BE2C (cell line): ENCODE results near the gene ANKRD44.
A peak's percentile ranks its signal among the peaks of the same experiment; 100 is the strongest.

Experiments used
- DNase-seq: peaks from one replicate; pipeline ENCODE4 v3.0.0-alpha.2; 2020
- H3K27me3 ChIP-seq: fragments of 250-450 bp; sonication (Bioruptor Pico); 2 replicates; pipeline ENCODE4 v1.5.1; 2020; ENCODE audit warnings: mild to moderate bottlenecking
- H3K36me3 ChIP-seq: fragments of 250-450 bp; sonication (Bioruptor Pico); 2 replicates; pipeline ENCODE4 v1.5.1; 2020; ENCODE audit warnings: mild to moderate bottlenecking
- H3K4me1 ChIP-seq: fragments of 250-450 bp; sonication (Bioruptor Pico); 2 replicates; pipeline ENCODE4 v1.5.1; 2020
- H3K4me3 ChIP-seq: 2 replicates; pipeline ENCODE4 v1.5.1; 2011; ENCODE audit warnings: low read depth, low read length
- H3K9me3 ChIP-seq: fragments of 250-450 bp; sonication (Bioruptor Pico); 2 replicates; pipeline ENCODE4 v1.5.1; 2020
- CTCF ChIP-seq: IDR thresholded peaks from 2 replicates; pipeline ENCODE4 v1.5.1; 2012; ENCODE audit warnings: mild to moderate bottlenecking, low read depth, low read length

The ANKRD44 gene

DNA sequence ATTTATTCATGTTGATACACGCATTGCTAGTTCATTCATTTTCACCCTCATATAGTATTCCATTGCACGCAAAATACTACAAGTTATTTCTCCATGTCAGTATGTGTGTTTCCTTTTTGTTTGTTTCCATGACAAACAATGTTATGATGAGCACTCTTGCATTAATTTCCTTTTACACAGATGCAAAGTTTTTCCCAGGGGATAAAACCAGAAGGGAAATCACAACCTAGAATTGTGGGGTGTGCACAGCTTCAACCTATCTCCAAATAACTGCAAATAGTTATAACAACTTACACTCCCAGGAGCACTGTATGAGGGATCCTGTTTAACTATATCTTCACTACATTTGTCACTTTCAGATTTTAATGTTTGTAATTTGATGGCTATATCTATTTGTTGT, 87.1 kb downstream of the ANKRD44 start:
- Histone ChIP-seq H3K9me3 (no peaks in the 10 kb centered on the region), H3K4me1 (no peaks in the 10 kb centered on the region), H3K36me3 (no peaks in the 10 kb centered on the region), H3K4me3 (no peak overlapping the region), H3K27me3 (no peaks in the 10 kb centered on the region)
- no peak for DNase-seq
- TF ChIP-seq CTCF = no peak

GRCh38 chr2:197219636-197220035, 90.9 kb downstream of the ANKRD44 start:
- TF ChIP-seq CTCF = no peak
- Histone ChIP-seq H3K4me1 (peaks cover 8% of the 10 kb centered on the region), H3K9me3 (no peaks in the 10 kb centered on the region), H3K4me3 (no peak overlapping the region), H3K36me3 (no peaks in the 10 kb centered on the region), H3K27me3 (no peaks in the 10 kb centered on the region)
- DNase-seq = no peak

- no peaks in the 10 kb centered on the region for H3K27me3 ChIP-seq
- no peaks in the 10 kb centered on the region for H3K36me3 ChIP-seq
- TF ChIP-seq CTCF = no peak
- no peaks in the 10 kb centered on the region for H3K9me3 ChIP-seq
- peaks cover 8% of the 10 kb centered on the region for H3K4me1 ChIP-seq
- no peak overlapping the region for H3K4me3 ChIP-seq
- DNase-seq = no peak
These were observed 93.0 kb downstream of the ANKRD44 start for GRCh38 chr2:197217541-197217940.

DNA sequence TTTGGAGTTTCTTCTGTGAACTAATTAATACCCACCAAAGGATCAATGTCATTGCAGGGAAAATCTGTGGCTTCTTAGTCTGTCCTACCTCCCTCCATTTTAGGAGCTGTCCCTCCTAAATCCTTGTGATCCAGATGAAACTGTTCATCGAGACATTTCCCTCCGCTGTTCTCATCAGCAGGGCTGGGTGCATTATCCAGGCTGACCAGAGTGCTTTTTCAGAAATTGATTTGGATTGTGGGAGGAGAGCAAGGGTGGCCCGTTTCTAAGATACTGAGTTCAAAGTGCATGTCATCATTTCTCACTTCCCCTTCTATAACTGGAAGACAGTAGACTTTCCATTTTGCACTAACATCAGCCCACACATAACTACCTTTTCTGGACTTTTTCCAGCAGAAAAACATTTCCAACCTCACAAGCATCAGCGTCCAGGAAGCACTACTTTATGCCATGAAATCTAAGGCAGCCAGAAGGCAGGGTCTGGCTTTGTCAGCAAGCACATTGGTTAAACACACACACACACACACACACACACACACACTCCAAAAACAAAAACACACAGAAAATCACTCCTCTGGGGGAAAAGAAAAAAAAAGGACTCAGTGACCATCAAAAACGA, 94.1 kb downstream of the ANKRD44 start:
- H3K27me3 ChIP-seq = no peaks in the 10 kb centered on the region
- H3K4me3 ChIP-seq = peak overlapping the region; percentile 29
- TF ChIP-seq CTCF = no peak
- no peaks in the 10 kb centered on the region for H3K36me3 ChIP-seq
- peaks cover 8% of the 10 kb centered on the region for H3K4me1 ChIP-seq
- no peaks in the 10 kb centered on the region for H3K9me3 ChIP-seq
- DNase-seq = no peak

DNA sequence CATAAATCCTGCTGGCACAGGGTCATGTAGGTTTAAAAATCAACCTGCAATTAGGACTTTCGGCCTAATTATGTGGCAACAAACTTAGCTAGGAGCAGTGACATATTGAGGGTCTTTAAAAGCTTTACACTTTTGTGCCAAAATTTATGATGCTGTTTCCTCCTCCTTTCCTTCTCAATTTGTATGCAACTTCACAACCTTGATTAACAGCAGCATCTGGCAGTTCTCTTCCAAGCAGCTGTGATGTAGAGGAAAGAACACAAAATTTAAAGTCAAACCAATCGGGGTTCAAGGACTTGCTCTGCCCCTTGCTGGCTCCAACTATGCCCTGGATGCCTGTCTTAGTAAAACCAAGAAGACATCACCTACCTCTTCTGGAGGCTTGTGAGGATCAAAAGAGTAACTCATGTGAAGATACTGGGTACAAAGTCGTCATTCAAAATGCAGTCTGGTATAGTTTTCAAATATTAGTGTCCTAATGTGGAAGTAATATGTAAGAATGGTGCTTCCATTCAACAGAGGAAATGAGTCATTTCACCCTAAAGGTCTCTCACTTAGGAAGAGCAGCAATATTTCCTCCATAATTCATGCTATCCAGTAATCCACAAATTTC, 94.7 kb downstream of the ANKRD44 start:
- peak overlapping the region; percentile 29; the same call in 1 of the 2 replicates for H3K4me3 ChIP-seq
- peaks cover 8% of the 10 kb centered on the region for H3K4me1 ChIP-seq
- H3K36me3 ChIP-seq = no peaks in the 10 kb centered on the region
- DNase-seq = no peak
- no peaks in the 10 kb centered on the region for H3K27me3 ChIP-seq
- TF ChIP-seq CTCF = no peak
- no peaks in the 10 kb centered on the region for H3K9me3 ChIP-seq
